ENCODE data around the gene MACROD2.
"Not testable (repeated sequence)": the region's sequence is repeated elsewhere in the genome, so short reads cannot be mapped to it uniquely, and the experiment has no call there.

Gene MACROD2

GRCh38 chr20:16005915-16006493 lies 2010.7 kb downstream of the MACROD2 start:
- Histone ChIP-seq H3K27me3 (no peaks in the 10 kb centered on the region), H3K4me3 (ENCODE audit: low read depth in 1 of 2, low read length in 1 of 2) (no peak overlapping the region), H3K27ac (no peak overlapping the region), H3K9me3 (no peaks in the 10 kb centered on the region), H3K4me1 (ENCODE audit: control insufficient read depth in 1 of 2, insufficient read depth in 1 of 2, low read depth in 1 of 2, low read length in 1 of 2) (no peaks in the 10 kb centered on the region), H3K36me3 (no peaks in the 10 kb centered on the region)
- TF ChIP-seq CTCF (IDR thresholded peaks at IDR 0.05), result no peak

- H3K4me1 ChIP-seq (ENCODE audit: control insufficient read depth in 1 of 2, insufficient read depth in 1 of 2, low read depth in 1 of 2, low read length in 1 of 2), result no peaks in the 10 kb centered on the region
- no peak for TF ChIP-seq CTCF (IDR thresholded peaks at IDR 0.05)
- H3K36me3 ChIP-seq, result no peaks in the 10 kb centered on the region
- no peak overlapping the region for H3K4me3 ChIP-seq (ENCODE audit: low read depth in 1 of 2, low read length in 1 of 2)
- no peaks in the 10 kb centered on the region for H3K9me3 ChIP-seq
- H3K27ac ChIP-seq, result no peak overlapping the region
- H3K27me3 ChIP-seq, result no peaks in the 10 kb centered on the region
These were observed 2011.8 kb downstream of the MACROD2 start for GRCh38 chr20:16007164-16007563.

- Histone ChIP-seq H3K4me1 (ENCODE audit: control insufficient read depth in 1 of 2, insufficient read depth in 1 of 2, low read depth in 1 of 2, low read length in 1 of 2) (no peaks in the 10 kb centered on the region), H3K27me3 (no peaks in the 10 kb centered on the region), H3K4me3 (ENCODE audit: low read depth in 1 of 2, low read length in 1 of 2) (no peak overlapping the region), H3K27ac (no peak overlapping the region), H3K36me3 (no peaks in the 10 kb centered on the region), H3K9me3 (no peaks in the 10 kb centered on the region)
- TF ChIP-seq CTCF (IDR thresholded peaks at IDR 0.05), result no peak
These were observed 2012.6 kb downstream of the MACROD2 start for GRCh38 chr20:16007962-16008361.

GRCh38 chr20:16011056-16011455 lies 2015.7 kb downstream of the MACROD2 start:
- TF ChIP-seq CTCF (IDR thresholded peaks at IDR 0.05), result no peak
- Histone ChIP-seq H3K36me3 (no peaks in the 10 kb centered on the region), H3K27me3 (no peaks in the 10 kb centered on the region), H3K27ac (no peak overlapping the region), H3K4me3 (ENCODE audit: low read depth in 1 of 2, low read length in 1 of 2) (no peak overlapping the region), H3K9me3 (no peaks in the 10 kb centered on the region), H3K4me1 (ENCODE audit: control insufficient read depth in 1 of 2, insufficient read depth in 1 of 2, low read depth in 1 of 2, low read length in 1 of 2) (no peaks in the 10 kb centered on the region)

- H3K9me3 ChIP-seq, result no peaks in the 10 kb centered on the region
- no peaks in the 10 kb centered on the region for H3K4me1 ChIP-seq (ENCODE audit: control insufficient read depth in 1 of 2, insufficient read depth in 1 of 2, low read depth in 1 of 2, low read length in 1 of 2)
- H3K27ac ChIP-seq, result no peak overlapping the region
- H3K4me3 ChIP-seq (ENCODE audit: low read depth in 1 of 2, low read length in 1 of 2), result no peak overlapping the region
- no peaks in the 10 kb centered on the region for H3K36me3 ChIP-seq
- H3K27me3 ChIP-seq, result no peaks in the 10 kb centered on the region
- no peak for TF ChIP-seq CTCF (IDR thresholded peaks at IDR 0.05)
These were observed 2016.2 kb downstream of the MACROD2 start for GRCh38 chr20:16011519-16011918.

- not testable (repeated sequence) for H3K4me1 ChIP-seq (ENCODE audit: control insufficient read depth in 1 of 2, insufficient read depth in 1 of 2, low read depth in 1 of 2, low read length in 1 of 2); H3K4me3 ChIP-seq (ENCODE audit: low read depth in 1 of 2, low read length in 1 of 2); H3K27ac ChIP-seq; H3K36me3 ChIP-seq; H3K27me3 ChIP-seq; H3K9me3 ChIP-seq
These were observed 2017.6 kb downstream of the MACROD2 start for GRCh38 chr20:16012934-16013333.
